Ramos (cell line): ENCODE measurements around the gene TMEM11.
"Not testable (repeated sequence)": the region's sequence is repeated elsewhere in the genome, so short reads cannot be mapped to it uniquely, and the experiment has no call there.

Experiments
- in situ Hi-C: fragments of 300-500 bp; cut with MboI; formaldehyde crosslinking; loops from one replicate; pipeline ENCODE4 v1.14.3; 2022; ENCODE audit warnings: low sequenced_read_pairs; ENCODE audit not compliant: unreplicated experiment

The TMEM11 gene

GRCh38 chr17:21212826-21213637 is 929 bp downstream of the TMEM11 start:
- in situ Hi-C loops: no loop called here

GRCh38 chr17:21211825-21212479 is 2.0 kb downstream of the TMEM11 start:
- in situ Hi-C loops: no loop called here

GRCh38 chr17:21210411-21211076 is 3.4 kb downstream of the TMEM11 start:
- in situ Hi-C loops: no loop called here

- in situ Hi-C loops: no loop called here
Measured at GRCh38 chr17:21209511-21210175, 4.3 kb downstream of the TMEM11 start.

GRCh38 chr17:21208352-21208751 is 5.6 kb downstream of the TMEM11 start:
- in situ Hi-C loops: no loop called here

GRCh38 chr17:21204935-21205334 is 9.0 kb downstream of the TMEM11 start:
- in situ Hi-C loops: no loop called here

- in situ Hi-C loops: no loop called here
Measured at GRCh38 chr17:21202512-21202911, 11.4 kb downstream of the TMEM11 start.

GRCh38 chr17:21201874-21202273 is 12.1 kb downstream of the TMEM11 start:
- in situ Hi-C loops: no loop called here

GRCh38 chr17:21201298-21201595 is 12.7 kb downstream of the TMEM11 start:
- in situ Hi-C loops: no loop called here

GRCh38 chr17:21200590-21201297 is 13.2 kb downstream of the TMEM11 start:
- in situ Hi-C loops: no loop called here

- in situ Hi-C loops: no loop called here
Measured at GRCh38 chr17:21199856-21200255, 14.1 kb downstream of the TMEM11 start.

- in situ Hi-C loops: no loop called here
Measured at GRCh38 chr17:21199311-21199710, 14.7 kb downstream of the TMEM11 start.

- in situ Hi-C loops: no loop called here
Measured at GRCh38 chr17:21198411-21198810, 15.6 kb downstream of the TMEM11 start.

GRCh38 chr17:21196126-21196525 is 17.8 kb downstream of the TMEM11 start:
- in situ Hi-C loops: no loop called here

GRCh38 chr17:21194703-21195102 is 19.3 kb downstream of the TMEM11 start:
- in situ Hi-C loops: no loop called here

- in situ Hi-C loops: no loop called here
Measured at GRCh38 chr17:21194226-21194625, 19.7 kb downstream of the TMEM11 start.

GRCh38 chr17:21193031-21193430 is 20.9 kb downstream of the TMEM11 start:
- in situ Hi-C loops: no loop called here

GRCh38 chr17:21192414-21192813 is 21.5 kb downstream of the TMEM11 start:
- in situ Hi-C loops: not testable (repeated sequence)

- in situ Hi-C loops: no loop called here
Measured at GRCh38 chr17:21191698-21192097, 22.3 kb downstream of the TMEM11 start.

- in situ Hi-C loops: no loop called here
Measured at GRCh38 chr17:21190078-21190477, 23.9 kb downstream of the TMEM11 start.
